C4-2B (cell line): ENCODE measurements around the gene PLCL2.

ENCODE experiments used
- CTCF ChIP-seq: fragments of 450-650 bp; conservative IDR thresholded peaks from 2 replicates; pipeline ENCODE4 v1.5.1; 2017; ENCODE audit warnings: mild to moderate bottlenecking
- ZFX ChIP-seq: fragments of 450-650 bp; IDR thresholded peaks from 2 replicates; pipeline ENCODE4 v1.6.1; 2017

GRCh38 chr3:16917256-16917935, 32.6 kb downstream of the PLCL2 start:
- TF ChIP-seq CTCF (no peak), ZFX (no peak)
